Endothelial cell (in vitro differentiated cells): Measurements from ENCODE around the gene ZCCHC9. TPM values are rescaled to one million over a fixed set of nuclear protein-coding genes. Genes with fewer than 3 reads are reported as not detected.
"Not testable (repeated sequence)": the region's sequence is repeated elsewhere in the genome, so short reads cannot be mapped to it uniquely, and the experiment has no call there.

Experiments used
- DNase-seq: peaks from one replicate; pipeline ENCODE4 v3.0.0; 2021; ENCODE audit warnings: low spot score
- H3K27ac Mint-ChIP-seq: one replicate; pipeline ENCODE4 v1.8.0; 2021; ENCODE audit warnings: mixed read lengths, inconsistent platforms; ENCODE audit not compliant: unreplicated experiment
- H3K27me3 Mint-ChIP-seq: one replicate; pipeline ENCODE4 v1.8.0; 2021; ENCODE audit warnings: mild to moderate bottlenecking, moderate library complexity, mixed read lengths, inconsistent platforms; ENCODE audit not compliant: unreplicated experiment
- H3K36me3 Mint-ChIP-seq: one replicate; pipeline ENCODE4 v1.8.0; 2021; ENCODE audit warnings: mild to moderate bottlenecking, low read depth, mixed read lengths, inconsistent platforms; ENCODE audit not compliant: unreplicated experiment
- H3K4me1 Mint-ChIP-seq: one replicate; pipeline ENCODE4 v1.8.0; 2021; ENCODE audit warnings: mild to moderate bottlenecking, mixed read lengths, inconsistent platforms; ENCODE audit not compliant: unreplicated experiment
- H3K4me3 Mint-ChIP-seq: one replicate; pipeline ENCODE4 v1.8.0; 2021; ENCODE audit warnings: mild to moderate bottlenecking, mixed read lengths, inconsistent platforms; ENCODE audit not compliant: unreplicated experiment
- H3K9me3 Mint-ChIP-seq: one replicate; pipeline ENCODE4 v1.8.0; 2021; ENCODE audit warnings: mixed read lengths, inconsistent platforms; ENCODE audit not compliant: unreplicated experiment
- CTCF ChIP-seq: fragments of 200-600 bp; sonication (generic); IDR thresholded peaks from one replicate; pipeline ENCODE4 v1.5.0; 2021; ENCODE audit warnings: antibody characterized with exemption; ENCODE audit not compliant: unreplicated experiment
- total RNA-seq: library from RNA; stranded (reverse); fragmentation: NEBNext Ultra II Directional; extraction: Animal tissue kit (Norgen Biotek cat#: 25700); gene quantifications from one replicate; pipeline ENCODE4 v1.2.1, GENCODE V29; 2021; ENCODE audit not compliant: unreplicated experiment

Gene ZCCHC9
- total RNA-seq, 1 donor from 2014 or later = 21.7 TPM

GRCh38 chr5:81326554-81326953, 25.2 kb downstream of the ZCCHC9 start:
- Mint-ChIP-seq H3K36me3 (no peaks in the 10 kb centered on the region), H3K4me3 (no peak overlapping the region), H3K27me3 (no peaks in the 10 kb centered on the region), H3K9me3 (no peaks in the 10 kb centered on the region), H3K27ac (no peak overlapping the region), H3K4me1 (no peaks in the 10 kb centered on the region)
- TF ChIP-seq CTCF = no peak
- no peak for DNase-seq

- H3K27me3 Mint-ChIP-seq = peaks cover 3% of the 10 kb centered on the region
- H3K36me3 Mint-ChIP-seq = peaks cover 6% of the 10 kb centered on the region
- H3K27ac Mint-ChIP-seq = no peak overlapping the region
- H3K4me3 Mint-ChIP-seq = no peak overlapping the region
- no peak for TF ChIP-seq CTCF
- H3K9me3 Mint-ChIP-seq = peaks cover 4% of the 10 kb centered on the region
- no peak for DNase-seq
- no peaks in the 10 kb centered on the region for H3K4me1 Mint-ChIP-seq
Observed at GRCh38 chr5:81334304-81335061, 33.1 kb downstream of the ZCCHC9 start.

GRCh38 chr5:81335946-81336345, 34.6 kb downstream of the ZCCHC9 start:
- Mint-ChIP-seq H3K4me1 (no peaks in the 10 kb centered on the region), H3K27ac (no peak overlapping the region), H3K9me3 (peaks cover 5% of the 10 kb centered on the region), H3K4me3 (no peak overlapping the region), H3K36me3 (peaks cover 8% of the 10 kb centered on the region), H3K27me3 (peaks cover 3% of the 10 kb centered on the region)
- no peak for TF ChIP-seq CTCF
- DNase-seq = no peak

- Mint-ChIP-seq H3K27me3 (peaks cover 3% of the 10 kb centered on the region), H3K27ac (no peak overlapping the region), H3K4me3 (no peak overlapping the region), H3K9me3 (peaks cover 5% of the 10 kb centered on the region), H3K36me3 (peaks cover 8% of the 10 kb centered on the region), H3K4me1 (no peaks in the 10 kb centered on the region)
- no peak for DNase-seq
- no peak for TF ChIP-seq CTCF
Observed at GRCh38 chr5:81336556-81336955, 35.2 kb downstream of the ZCCHC9 start.

GRCh38 chr5:81337803-81338202, 36.4 kb downstream of the ZCCHC9 start:
- TF ChIP-seq CTCF = no peak
- H3K27ac Mint-ChIP-seq = no peak overlapping the region
- no peak for DNase-seq
- H3K4me1 Mint-ChIP-seq = no peaks in the 10 kb centered on the region
- peaks cover 8% of the 10 kb centered on the region for H3K36me3 Mint-ChIP-seq
- no peak overlapping the region for H3K4me3 Mint-ChIP-seq
- H3K27me3 Mint-ChIP-seq = peaks cover 3% of the 10 kb centered on the region
- peaks cover 5% of the 10 kb centered on the region for H3K9me3 Mint-ChIP-seq

- H3K9me3 Mint-ChIP-seq, H3K36me3 Mint-ChIP-seq, H3K27me3 Mint-ChIP-seq, DNase-seq, H3K4me3 Mint-ChIP-seq, H3K4me1 Mint-ChIP-seq, H3K27ac Mint-ChIP-seq: not testable (repeated sequence)
Observed at GRCh38 chr5:81338213-81338612, 36.8 kb downstream of the ZCCHC9 start.
